Endothelial cell of umbilical vein (primary cell): ENCODE results near the gene LRRC42. TPM values are rescaled to one million over a fixed set of nuclear protein-coding genes. Genes with fewer than 3 reads are reported as not detected.
A peak's percentile ranks its signal among the peaks of the same experiment; 100 is the strongest.

Source experiments
- Bru-seq: library from RNA; stranded (reverse); fragments of 400-500 nt; gene quantifications from one replicate; lab custom pipeline; 2021; lab: Mats Ljungman, UMichigan
- BruChase-seq, 2 experiments: library from RNA; stranded (reverse); fragments of 400-500 nt; gene quantifications; one replicate each; lab custom pipeline; 2021; lab: Mats Ljungman, UMichigan
- BruUV-seq: library from RNA; stranded (reverse); fragments of 400-500 nt; replicated peaks from 2 replicates; lab custom pipeline; 2021; lab: Mats Ljungman, UMichigan
- CTCF ChIA-PET: fragments of 300-600, 350-600 bp; sonication (Branson Sonifier 250); formaldehyde crosslinking; loops from one replicate; lab custom pipeline; 2021; ENCODE audit warnings: antibody characterized with exemption, inconsistent platforms; lab: Charles Lee
- POLR2A ChIA-PET: fragments of 300-600, 350-600 bp; sonication (Branson Sonifier 250); formaldehyde crosslinking; loops from one replicate; lab custom pipeline; 2021; ENCODE audit warnings: antibody characterized with exemption, inconsistent platforms; lab: Charles Lee
- DNase-seq: peaks from one replicate; pipeline ENCODE4 v3.0.0-alpha.2; 2011; ENCODE audit warnings: low read depth, low spot score
- FAIRE-seq: peaks from 2 replicates; lab custom pipeline; 2011; peaks lifted over from hg19 to GRCh38; lab: Jason Lieb, UNC
- H2AFZ ChIP-seq: 2 replicates; pipeline ENCODE4 v1.6.0; 2012; ENCODE audit warnings: low read depth, low read length, control low read depth, inconsistent platforms
- H3K27ac ChIP-seq: 2 replicates; pipeline ENCODE4 v1.5.1; 2011; ENCODE audit warnings: low read depth, mild to moderate bottlenecking, control low read depth, low read length, moderate library complexity; ENCODE audit not compliant: insufficient read depth
- H3K27me3 ChIP-seq, 2 experiments: 2 replicates each; pipeline versions ENCODE4 v1.6.0 to v1.6.1; 2011; ENCODE audit warnings: low read length in 2 of 2, mixed read lengths in 1 of 2; ENCODE audit not compliant: control insufficient read depth in 2 of 2, insufficient read depth in 2 of 2
- H3K36me3 ChIP-seq, 2 experiments: 2 replicates in 1 of 2; 3 replicates in 1 of 2; pipeline ENCODE4 v1.5.1; 2011; ENCODE audit warnings: low read length in 2 of 2, mild to moderate bottlenecking in 1 of 2, moderate library complexity in 1 of 2; ENCODE audit not compliant: control insufficient read depth in 2 of 2, insufficient read depth in 2 of 2; ENCODE audit errors: extremely low read depth in 1 of 2
- H3K4me1 ChIP-seq: 3 replicates; pipeline ENCODE4 v1.5.1; 2011; ENCODE audit warnings: mild to moderate bottlenecking, low read length; ENCODE audit not compliant: control insufficient read depth, insufficient read depth; ENCODE audit errors: extremely low read depth
- H3K4me2 ChIP-seq: 2 replicates; pipeline ENCODE4 v1.6.1; 2011; ENCODE audit warnings: low read length, control low read depth, mixed read lengths; ENCODE audit not compliant: insufficient read depth
- H3K4me3 ChIP-seq, 3 experiments: fragments of 200-600 bp in 1 of 3; sonication (generic), shearing (Covaris generic) in 1 of 3; replicated peaks in 1 of 3; 2 replicates each; pipeline ENCODE4 v1.5.1; 2011 to 2016; ENCODE audit warnings: control low read depth in 3 of 3, low read length in 3 of 3, mild to moderate bottlenecking in 2 of 3, inconsistent platforms in 1 of 3, low read depth in 1 of 3, moderate library complexity in 1 of 3; ENCODE audit not compliant: insufficient read depth in 1 of 3
- H3K79me2 ChIP-seq: 2 replicates; pipeline ENCODE4 v1.6.0; 2012; ENCODE audit warnings: low read length, inconsistent platforms; ENCODE audit not compliant: control insufficient read depth, insufficient read depth
- H3K9ac ChIP-seq: replicated peaks from 2 replicates; pipeline ENCODE3; 2011; ENCODE audit warnings: low read length, control low read depth; ENCODE audit not compliant: insufficient read depth; ENCODE audit errors: extremely low read depth
- H3K9me1 ChIP-seq: replicated peaks from 3 replicates; pipeline ENCODE4 v1.6.0; 2011; ENCODE audit warnings: mild to moderate bottlenecking, low read length; ENCODE audit not compliant: control insufficient read depth, insufficient read depth; ENCODE audit errors: extremely low read depth
- H3K9me3 ChIP-seq: replicated peaks from 2 replicates; pipeline ENCODE4 v1.5.1; 2012; ENCODE audit warnings: low read length, inconsistent platforms; ENCODE audit not compliant: control insufficient read depth, insufficient read depth
- H4K20me1 ChIP-seq: replicated peaks from 2 replicates; pipeline ENCODE3; 2011; ENCODE audit warnings: mild to moderate bottlenecking, low read length; ENCODE audit not compliant: control insufficient read depth, insufficient read depth; ENCODE audit errors: extremely low read depth
- MYC ChIP-seq: IDR thresholded peaks from one replicate; pipeline ENCODE4 v1.6.1; 2011; ENCODE audit warnings: mild to moderate bottlenecking, low read depth, low read length
- POLR2AphosphoS5 ChIP-seq: IDR thresholded peaks from 2 replicates; pipeline ENCODE4 v1.6.1; 2012; ENCODE audit warnings: low read depth, mild to moderate bottlenecking, control low read depth, low read length, moderate library complexity; ENCODE audit not compliant: insufficient read depth
- dilution Hi-C: fragments of 300-500 bp; cut with MboI; formaldehyde crosslinking; loops from one replicate; pipeline ENCODE4 v1.15.0; 2019; ENCODE audit warnings: low sequenced_read_pairs; ENCODE audit not compliant: extremely low pct_ligation_motif_present
- intact Hi-C: fragments of 100-400 bp; cut with micrococcal nuclease; formaldehyde crosslinking; loops from one replicate; pipeline ENCODE4 v1.10.0; 2022
- long read RNA-seq: library from polyadenylated mRNA; stranded (forward); transcript quantifications from one replicate; pipeline ENCODE4 v2.0.0, GENCODE V29; 2021
- polyA minus RNA-seq, 3 experiments: library from RNA; depleted of rRNA, polyadenylated mRNA; stranded (reverse); fragments of >200 nt; gene quantifications; 1 replicate in 1 of 3; 2 replicates in 2 of 3; pipeline ENCODE4 v1.2.3, GENCODE V29; 2011
- polyA plus RNA-seq, 4 experiments: library from polyadenylated mRNA; depleted of rRNA in 3 of 4; stranded (reverse) in 3 of 4; unstranded in 1 of 4; fragments of >200 nt; gene quantifications; 2 replicates each; pipeline versions ENCODE4 v1.2.1 to v1.2.3, GENCODE V29; 2011 to 2012; ENCODE audit warnings: missing spikeins in 1 of 4
- total RNA-seq: library from RNA; stranded (reverse); gene quantifications from 2 replicates; pipeline ENCODE4 v1.2.3, GENCODE V29; 2021
- TF ChIP-seq, protein P1 (sequence below), 2 donors: IDR thresholded peaks; 1 replicate in 1 of 2; 2 replicates in 1 of 2; pipeline ENCODE4 v1.5.1; 2011; ENCODE audit warnings: low read length in 2 of 2, mild to moderate bottlenecking in 2 of 2, moderate library complexity in 2 of 2, control low read depth in 1 of 2, inconsistent platforms in 1 of 2, low read depth in 1 of 2; ENCODE audit not compliant: insufficient read depth in 1 of 2; ENCODE audit errors: extremely low read depth in 1 of 2

Gene LRRC42
- total RNA-seq (26.1 and 28.1 TPM in 2 replicates), polyA plus RNA-seq (21.8 and 25.3 TPM in 2 replicates), polyA minus RNA-seq (16.1 and 24.7 TPM in 2 replicates), Bru-seq, nascent RNA (percentile 74 among the genes with signal in this experiment), BruChase-seq, experiment 1, labeled RNA remaining after a 6-hour chase (percentile 74 among the genes with signal in this experiment), BruChase-seq, experiment 2, labeled RNA remaining after a 2-hour chase (percentile 69 among the genes with signal in this experiment)
- polyA plus RNA-seq (2011; cell fraction: cytosol; rRNA removed), result 35.6 and 38.0 TPM in 2 replicates
- 18.3 and 20.5 TPM in 2 replicates for polyA plus RNA-seq (2011; cell fraction: nucleus; rRNA removed)
- polyA plus RNA-seq (2012), result 29.6 and 30.9 TPM in 2 replicates
- polyA minus RNA-seq (2011; cell fraction: cytosol; rRNA and poly(A)+ RNA removed), result 14.3 TPM
- 8.1 and 8.9 TPM in 2 replicates for polyA minus RNA-seq (2011; cell fraction: nucleus; rRNA and poly(A)+ RNA removed)
- long read RNA-seq, transcript LRRC42-201 (8 exons, 1,727 nt), result minor isoform, 24 of 96 reads
- long read RNA-seq, transcript LRRC42-203 (9 exons, 2,037 nt), result major isoform, 30 of 96 reads
- long read RNA-seq, partial matches to known transcripts, result 2 of 96 reads
- long read RNA-seq, other reads (novel, unspliced or antisense), result 40 of 96 reads

- peak within 1 kb of the TSS; percentile 96 for H3K4me2 ChIP-seq
- no peaks in the 10 kb centered on the region for H3K27me3 ChIP-seq
- H2AFZ ChIP-seq, result peak within 1 kb of the TSS; percentile 100
- intact Hi-C loops (loop anchor here (1.0 kb wide), 1 partner anchor 107 kb away; the partner anchor contains the start of genes TCEANC2 and TMEM59), dilution Hi-C loops (no loop called here)
- H3K9ac ChIP-seq, result peak within 1 kb of the TSS; percentile 75
- no peaks in the 10 kb centered on the region for H3K9me1 ChIP-seq
- POLR2A ChIA-PET, result interaction anchor here (0.8 kb wide), 2 partner anchors 12 to 23 kb away, joined by 3 read pairs; no protein-coding TSS in a partner anchor
- H3K36me3 ChIP-seq, result peaks cover 0 to 3% of the 10 kb centered on the region in 2 experiments
- H3K79me2 ChIP-seq, result peaks cover 40% of the 10 kb centered on the region
- FAIRE-seq, result no peak
- peaks cover 20% of the 10 kb centered on the region for H3K4me1 ChIP-seq
- BruUV-seq, result no TSS peak
- H3K27ac ChIP-seq, result peak within 1 kb of the TSS; percentile 43
- H3K9me3 ChIP-seq, result no peaks in the 10 kb centered on the region
- DNase-seq, result no peak
- no peak for TF ChIP-seq POLR2AphosphoS5
- no peak for TF ChIP-seq MYC
- TF ChIP-seq, protein P1, sequence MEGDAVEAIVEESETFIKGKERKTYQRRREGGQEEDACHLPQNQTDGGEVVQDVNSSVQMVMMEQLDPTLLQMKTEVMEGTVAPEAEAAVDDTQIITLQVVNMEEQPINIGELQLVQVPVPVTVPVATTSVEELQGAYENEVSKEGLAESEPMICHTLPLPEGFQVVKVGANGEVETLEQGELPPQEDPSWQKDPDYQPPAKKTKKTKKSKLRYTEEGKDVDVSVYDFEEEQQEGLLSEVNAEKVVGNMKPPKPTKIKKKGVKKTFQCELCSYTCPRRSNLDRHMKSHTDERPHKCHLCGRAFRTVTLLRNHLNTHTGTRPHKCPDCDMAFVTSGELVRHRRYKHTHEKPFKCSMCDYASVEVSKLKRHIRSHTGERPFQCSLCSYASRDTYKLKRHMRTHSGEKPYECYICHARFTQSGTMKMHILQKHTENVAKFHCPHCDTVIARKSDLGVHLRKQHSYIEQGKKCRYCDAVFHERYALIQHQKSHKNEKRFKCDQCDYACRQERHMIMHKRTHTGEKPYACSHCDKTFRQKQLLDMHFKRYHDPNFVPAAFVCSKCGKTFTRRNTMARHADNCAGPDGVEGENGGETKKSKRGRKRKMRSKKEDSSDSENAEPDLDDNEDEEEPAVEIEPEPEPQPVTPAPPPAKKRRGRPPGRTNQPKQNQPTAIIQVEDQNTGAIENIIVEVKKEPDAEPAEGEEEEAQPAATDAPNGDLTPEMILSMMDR (IDR thresholded peaks at IDR 0.05; ENCODE audit: extremely low read depth in 1 of 2, insufficient read depth in 1 of 2, low read depth in 1 of 2, low read length in 2 of 2), result peak in 1 of 2 donors; percentile 16
- H3K4me3 ChIP-seq, result peak within 1 kb of the TSS; percentile 88 to 95 (median 91)
- H4K20me1 ChIP-seq, result no peaks in the 10 kb centered on the region
- CTCF ChIA-PET, result interaction anchor here (0.6 to 7.6 kb wide), 15 partner anchors 10 to 1015 kb away, joined by 3 to 81 read pairs (median 4); no protein-coding TSS in a partner anchor
Measured at GRCh38 chr1:53946252-53947171, at the start of gene LRRC42. LRRC42 (plus strand) TSS chr1:53946350; CDS start chr1:53952000, 5,650 bp downstream.
